Activated T-cell treated with anti-CD3 and anti-CD28 coated beads, Interleukin-2, amount 50 U/mL, for 1 hour (primary cell): Measurements from ENCODE around the gene GPD1.
"Not testable (repeated sequence)": the region's sequence is repeated elsewhere in the genome, so short reads cannot be mapped to it uniquely, and the experiment has no call there.

ENCODE experiments used
- DNase-seq: peaks from one replicate; pipeline ENCODE4 v3.0.0-alpha.2; 2020

GPD1 gene

GRCh38 chr12:50132505-50133135 lies 28.8 kb downstream of the GPD1 start:
- no peak for DNase-seq

- DNase-seq: no peak
These were observed 39.2 kb downstream of the GPD1 start for GRCh38 chr12:50142993-50143392.

- DNase-seq: no peak
These were observed 41.6 kb downstream of the GPD1 start for GRCh38 chr12:50145439-50145838.

- no peak for DNase-seq
These were observed 43.5 kb downstream of the GPD1 start for GRCh38 chr12:50147281-50147680.

GRCh38 chr12:50148011-50148410 lies 44.2 kb downstream of the GPD1 start:
- DNase-seq: not testable (repeated sequence)

GRCh38 chr12:50149311-50149710 lies 45.5 kb downstream of the GPD1 start:
- no peak for DNase-seq

- no peak for DNase-seq
These were observed 47.4 kb downstream of the GPD1 start for GRCh38 chr12:50151047-50151687.

GRCh38 chr12:50154947-50155346 lies 51.1 kb downstream of the GPD1 start:
- DNase-seq: not testable (repeated sequence)

GRCh38 chr12:50156641-50157040 lies 52.8 kb downstream of the GPD1 start:
- DNase-seq: no peak

- no peak for DNase-seq
These were observed 53.5 kb downstream of the GPD1 start for GRCh38 chr12:50157259-50157658.

GRCh38 chr12:50160643-50161042 lies 56.8 kb downstream of the GPD1 start:
- DNase-seq: no peak
